SK-N-SH (cell line): ENCODE measurements around the gene SAP30BP. TPM values are rescaled to one million over a fixed set of nuclear protein-coding genes. Genes with fewer than 3 reads are reported as not detected.

Experiments
- CTCF ChIA-PET: fragments of 300-600, 350-600 bp; formaldehyde crosslinking; extraction: SDS; loops from one replicate; lab custom pipeline; 2021; lab: Yijun Ruan, JAX
- POLR2A ChIA-PET: fragments of 350-600 bp; sonication (Branson Sonifier 250); formaldehyde crosslinking; extraction: SDS; loops from one replicate; lab custom pipeline; 2020; ENCODE audit warnings: antibody characterized with exemption, inconsistent platforms; lab: Yijun Ruan, JAX
- DNase-seq: peaks from one replicate; pipeline ENCODE4 v3.0.0; 2012
- H2AFZ ChIP-seq: fragments of 200-600 bp; sonication (generic); 2 replicates; pipeline ENCODE4 v1.8.1; 2016; ENCODE audit warnings: antibody characterized with exemption, mild to moderate bottlenecking, low read depth
- H3F3A ChIP-seq: fragments of 200-600 bp; sonication (generic); replicated peaks from 2 replicates; pipeline ENCODE3; 2016; ENCODE audit warnings: antibody characterized with exemption, mild to moderate bottlenecking; ENCODE audit not compliant: insufficient read depth
- H3K27ac ChIP-seq, 2 experiments: fragments of 200-500 bp in 1 of 2; fragments of 200-600 bp in 1 of 2; sonication (Bioruptor generic) in 1 of 2; sonication (generic), shearing (Covaris generic) in 1 of 2; 2 replicates each; pipeline versions ENCODE4 v1.5.1 to v1.6.1; 2014 to 2016; ENCODE audit warnings: low read depth in 2 of 2, inconsistent platforms in 1 of 2, low read length in 1 of 2, mild to moderate bottlenecking in 1 of 2, mixed read lengths in 1 of 2
- H3K27me3 ChIP-seq: fragments of 200-600 bp; sonication (generic), shearing (Covaris generic); 2 replicates; pipeline ENCODE4 v1.6.1; 2016; ENCODE audit warnings: mixed run types; ENCODE audit not compliant: insufficient read depth
- H3K36me3 ChIP-seq, 2 experiments: fragments of 200-500 bp in 1 of 2; fragments of 200-600 bp in 1 of 2; sonication (Bioruptor generic) in 1 of 2; sonication (generic) in 1 of 2; replicated peaks in 1 of 2; 2 replicates each; pipeline versions ENCODE3 to v1.5.1; 2014 to 2016; ENCODE audit warnings: low read length in 1 of 2, mild to moderate bottlenecking in 1 of 2; ENCODE audit not compliant: insufficient read depth in 2 of 2, control insufficient read depth in 1 of 2
- H3K4me1 ChIP-seq, 2 experiments: fragments of 200-500 bp in 1 of 2; fragments of 200-600 bp in 1 of 2; sonication (Bioruptor generic) in 1 of 2; sonication (generic), shearing (Covaris generic) in 1 of 2; 2 replicates each; pipeline versions ENCODE4 v1.5.1 to v1.6.1; 2014 to 2016; ENCODE audit warnings: low read depth in 1 of 2, low read length in 1 of 2, mixed run types in 1 of 2; ENCODE audit not compliant: insufficient read depth in 2 of 2, control insufficient read depth in 1 of 2
- H3K4me2 ChIP-seq: fragments of 200-600 bp; sonication (generic), shearing (Covaris generic); 2 replicates; pipeline ENCODE4 v1.6.1; 2017; ENCODE audit warnings: mixed run types
- H3K4me3 ChIP-seq, 2 experiments: fragments of 200-500 bp in 1 of 2; fragments of 200-600 bp in 1 of 2; sonication (Bioruptor generic) in 1 of 2; sonication (generic), shearing (Covaris generic) in 1 of 2; 2 replicates each; pipeline versions ENCODE4 v1.5.1 to v1.8.1; 2014 to 2016; ENCODE audit warnings: low read depth in 2 of 2, inconsistent platforms in 1 of 2, low read length in 1 of 2, mild to moderate bottlenecking in 1 of 2, mixed read lengths in 1 of 2, moderate library complexity in 1 of 2
- H3K79me2 ChIP-seq: fragments of 200-600 bp; sonication (generic); 2 replicates; pipeline ENCODE4 v1.8.1; 2017; ENCODE audit warnings: mild to moderate bottlenecking; ENCODE audit not compliant: insufficient read depth
- H3K9ac ChIP-seq: fragments of 200-600 bp; sonication (generic); 2 replicates; pipeline ENCODE4 v1.6.1; 2017; ENCODE audit warnings: mixed run types
- H3K9me2 ChIP-seq: fragments of 200-600 bp; sonication (generic); 2 replicates; pipeline ENCODE4 v1.6.1; 2017; ENCODE audit warnings: mixed run types
- H3K9me3 ChIP-seq: fragments of 200-600 bp; sonication (generic); 2 replicates; pipeline ENCODE4 v1.6.1; 2017; ENCODE audit warnings: mixed run types, mild to moderate bottlenecking, moderate library complexity
- H4K20me1 ChIP-seq: fragments of 200-600 bp; sonication (generic); 2 replicates; pipeline ENCODE4 v1.6.1; 2017; ENCODE audit warnings: mild to moderate bottlenecking, mixed run types; ENCODE audit not compliant: insufficient read depth
- CHD2 ChIP-seq: fragments of 150-350 bp; IDR thresholded peaks from 2 replicates; pipeline ENCODE4 v1.6.1; 2018; ENCODE audit warnings: low read length; ENCODE audit not compliant: partially characterized antibody
- ELF1 ChIP-seq: IDR thresholded peaks from 2 replicates; pipeline ENCODE4 v1.4.0; 2012
- EP300 ChIP-seq, 2 experiments: IDR thresholded peaks; 2 replicates each; pipeline versions ENCODE4 v1.4.0 to v1.6.1; 2012; ENCODE audit warnings: borderline replicate concordance in 1 of 2, low read depth in 1 of 2, low read length in 1 of 2
- FOXJ3 ChIP-seq: sonication (generic); formaldehyde crosslinking; IDR thresholded peaks from 2 replicates; pipeline ENCODE4 v1.5.1; 2020; ENCODE audit warnings: mild to moderate bottlenecking, missing genetic modification reagents
- FOXM1 ChIP-seq: IDR thresholded peaks from 2 replicates; pipeline ENCODE4 v1.4.0; 2012; ENCODE audit warnings: low read depth, mild to moderate bottlenecking
- NFIC ChIP-seq: IDR thresholded peaks from 2 replicates; pipeline ENCODE4 v1.4.0; 2012; ENCODE audit warnings: borderline replicate concordance
- SIN3A ChIP-seq: IDR thresholded peaks from 2 replicates; pipeline ENCODE4 v1.6.1; 2012; ENCODE audit warnings: low read depth, mild to moderate bottlenecking, low read length, moderate library complexity, borderline replicate concordance
- TCF12 ChIP-seq: IDR thresholded peaks from 2 replicates; pipeline ENCODE4 v1.4.0; 2012
- TEAD4 ChIP-seq: IDR thresholded peaks from 2 replicates; pipeline ENCODE4 v1.4.0; 2012; ENCODE audit warnings: mild to moderate bottlenecking, borderline replicate concordance; ENCODE audit not compliant: insufficient read depth
- YY1 ChIP-seq: IDR thresholded peaks from 2 replicates; pipeline ENCODE4 v1.4.0; 2012; ENCODE audit warnings: low read depth, mild to moderate bottlenecking
- WGBS: methylation state at CpG from one replicate; pipeline ENCODE4 v1.1.6; 2017; ENCODE audit warnings: low lambda C conversion rate; 5-methylcytosine and 5-hydroxymethylcytosine counted together
- polyA plus RNA-seq, 3 experiments: library from polyadenylated mRNA; depleted of rRNA; stranded (reverse); fragments of >200 nt; gene quantifications; 2 replicates each; pipeline ENCODE4 v1.2.3, GENCODE V29; 2012
- TF ChIP-seq, protein P1 (sequence below): fragments of 200-600 bp; sonication (generic); IDR thresholded peaks from 2 replicates; pipeline ENCODE4 v1.6.1; 2017; ENCODE audit warnings: antibody characterized with exemption, mild to moderate bottlenecking, moderate library complexity
- TF ChIP-seq, protein P2 (sequence below): fragments of 150-350 bp; IDR thresholded peaks from 2 replicates; pipeline ENCODE4 v1.6.1; 2017; ENCODE audit warnings: antibody characterized with exemption, low read length, low read depth, borderline replicate concordance
- TF ChIP-seq, protein P3 (sequence below): IDR thresholded peaks from 2 replicates; pipeline ENCODE4 v1.6.1; 2012; ENCODE audit warnings: mild to moderate bottlenecking, low read depth, low read length, moderate library complexity
- TF ChIP-seq, protein P4 (sequence below): IDR thresholded peaks from 2 replicates; pipeline ENCODE4 v1.4.0; 2012; ENCODE audit warnings: low read depth, borderline replicate concordance

Gene SAP30BP
- polyA plus RNA-seq, 1 of the 3 experiments (the other 2 are of a cell fraction): 158 TPM

DNA sequence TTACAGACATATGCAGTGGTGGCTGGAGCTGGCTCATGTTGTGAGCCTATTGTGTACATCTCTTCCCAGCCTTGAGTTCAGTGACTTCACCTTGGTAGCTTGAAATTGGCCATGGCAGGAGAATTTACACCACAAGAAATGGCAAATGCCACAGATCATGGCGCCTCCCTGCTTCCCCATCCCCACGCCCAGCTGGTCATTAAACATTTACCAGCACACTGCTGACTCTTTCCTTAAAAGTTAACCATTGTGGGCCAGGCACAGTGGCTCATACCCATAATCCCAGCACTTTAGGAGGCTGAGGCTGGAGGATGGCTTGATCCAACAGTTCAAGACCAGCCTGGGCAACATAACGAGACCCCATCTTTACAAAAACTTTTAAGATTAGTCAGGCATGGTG is 31.5 kb downstream of the SAP30BP start (continued):
- TF ChIP-seq, protein P1, sequence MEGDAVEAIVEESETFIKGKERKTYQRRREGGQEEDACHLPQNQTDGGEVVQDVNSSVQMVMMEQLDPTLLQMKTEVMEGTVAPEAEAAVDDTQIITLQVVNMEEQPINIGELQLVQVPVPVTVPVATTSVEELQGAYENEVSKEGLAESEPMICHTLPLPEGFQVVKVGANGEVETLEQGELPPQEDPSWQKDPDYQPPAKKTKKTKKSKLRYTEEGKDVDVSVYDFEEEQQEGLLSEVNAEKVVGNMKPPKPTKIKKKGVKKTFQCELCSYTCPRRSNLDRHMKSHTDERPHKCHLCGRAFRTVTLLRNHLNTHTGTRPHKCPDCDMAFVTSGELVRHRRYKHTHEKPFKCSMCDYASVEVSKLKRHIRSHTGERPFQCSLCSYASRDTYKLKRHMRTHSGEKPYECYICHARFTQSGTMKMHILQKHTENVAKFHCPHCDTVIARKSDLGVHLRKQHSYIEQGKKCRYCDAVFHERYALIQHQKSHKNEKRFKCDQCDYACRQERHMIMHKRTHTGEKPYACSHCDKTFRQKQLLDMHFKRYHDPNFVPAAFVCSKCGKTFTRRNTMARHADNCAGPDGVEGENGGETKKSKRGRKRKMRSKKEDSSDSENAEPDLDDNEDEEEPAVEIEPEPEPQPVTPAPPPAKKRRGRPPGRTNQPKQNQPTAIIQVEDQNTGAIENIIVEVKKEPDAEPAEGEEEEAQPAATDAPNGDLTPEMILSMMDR: no peak

DNA sequence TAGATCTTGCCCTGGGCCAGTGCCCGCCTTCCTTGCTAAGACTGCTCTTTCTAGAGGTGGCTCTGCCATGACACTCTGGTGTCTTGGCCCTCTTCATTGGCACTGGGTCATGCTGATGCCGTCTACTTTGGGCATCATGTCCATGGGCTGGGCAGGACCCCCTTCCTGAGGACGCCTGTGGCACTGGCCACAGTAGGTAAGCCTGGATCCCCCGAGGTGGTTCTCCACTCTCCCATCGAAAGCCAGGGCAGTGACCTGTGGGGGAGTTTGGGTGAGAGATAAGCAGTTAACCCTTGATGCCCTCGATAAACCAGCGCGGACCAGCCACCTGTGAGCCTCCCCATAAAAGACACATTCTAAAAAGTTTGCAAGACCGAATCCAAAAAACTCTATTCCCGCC is 34.1 kb downstream of the SAP30BP start:
- H3K79me2 ChIP-seq: peaks cover 37% of the 10 kb centered on the region
- H3K27ac ChIP-seq: peak overlapping the region; percentile 64 to 76
- TF ChIP-seq ELF1 (no peak), FOXJ3 (CRISPR knock-in tag) (no peak), SIN3A (no peak), EP300 (IDR thresholded peaks at IDR 0.05; ENCODE audit: borderline replicate concordance in 1 of 2, low read depth in 1 of 2, low read length in 1 of 2) (no peak), TEAD4 (no peak), NFIC (no peak), CHD2 (no peak), YY1 (no peak), FOXM1 (no peak), TCF12 (no peak)
- TF ChIP-seq, protein P2, sequence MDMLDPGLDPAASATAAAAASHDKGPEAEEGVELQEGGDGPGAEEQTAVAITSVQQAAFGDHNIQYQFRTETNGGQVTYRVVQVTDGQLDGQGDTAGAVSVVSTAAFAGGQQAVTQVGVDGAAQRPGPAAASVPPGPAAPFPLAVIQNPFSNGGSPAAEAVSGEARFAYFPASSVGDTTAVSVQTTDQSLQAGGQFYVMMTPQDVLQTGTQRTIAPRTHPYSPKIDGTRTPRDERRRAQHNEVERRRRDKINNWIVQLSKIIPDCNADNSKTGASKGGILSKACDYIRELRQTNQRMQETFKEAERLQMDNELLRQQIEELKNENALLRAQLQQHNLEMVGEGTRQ: no peak
- TF ChIP-seq, protein P3, sequence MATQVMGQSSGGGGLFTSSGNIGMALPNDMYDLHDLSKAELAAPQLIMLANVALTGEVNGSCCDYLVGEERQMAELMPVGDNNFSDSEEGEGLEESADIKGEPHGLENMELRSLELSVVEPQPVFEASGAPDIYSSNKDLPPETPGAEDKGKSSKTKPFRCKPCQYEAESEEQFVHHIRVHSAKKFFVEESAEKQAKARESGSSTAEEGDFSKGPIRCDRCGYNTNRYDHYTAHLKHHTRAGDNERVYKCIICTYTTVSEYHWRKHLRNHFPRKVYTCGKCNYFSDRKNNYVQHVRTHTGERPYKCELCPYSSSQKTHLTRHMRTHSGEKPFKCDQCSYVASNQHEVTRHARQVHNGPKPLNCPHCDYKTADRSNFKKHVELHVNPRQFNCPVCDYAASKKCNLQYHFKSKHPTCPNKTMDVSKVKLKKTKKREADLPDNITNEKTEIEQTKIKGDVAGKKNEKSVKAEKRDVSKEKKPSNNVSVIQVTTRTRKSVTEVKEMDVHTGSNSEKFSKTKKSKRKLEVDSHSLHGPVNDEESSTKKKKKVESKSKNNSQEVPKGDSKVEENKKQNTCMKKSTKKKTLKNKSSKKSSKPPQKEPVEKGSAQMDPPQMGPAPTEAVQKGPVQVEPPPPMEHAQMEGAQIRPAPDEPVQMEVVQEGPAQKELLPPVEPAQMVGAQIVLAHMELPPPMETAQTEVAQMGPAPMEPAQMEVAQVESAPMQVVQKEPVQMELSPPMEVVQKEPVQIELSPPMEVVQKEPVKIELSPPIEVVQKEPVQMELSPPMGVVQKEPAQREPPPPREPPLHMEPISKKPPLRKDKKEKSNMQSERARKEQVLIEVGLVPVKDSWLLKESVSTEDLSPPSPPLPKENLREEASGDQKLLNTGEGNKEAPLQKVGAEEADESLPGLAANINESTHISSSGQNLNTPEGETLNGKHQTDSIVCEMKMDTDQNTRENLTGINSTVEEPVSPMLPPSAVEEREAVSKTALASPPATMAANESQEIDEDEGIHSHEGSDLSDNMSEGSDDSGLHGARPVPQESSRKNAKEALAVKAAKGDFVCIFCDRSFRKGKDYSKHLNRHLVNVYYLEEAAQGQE: no peak
- TF ChIP-seq, protein P4, sequence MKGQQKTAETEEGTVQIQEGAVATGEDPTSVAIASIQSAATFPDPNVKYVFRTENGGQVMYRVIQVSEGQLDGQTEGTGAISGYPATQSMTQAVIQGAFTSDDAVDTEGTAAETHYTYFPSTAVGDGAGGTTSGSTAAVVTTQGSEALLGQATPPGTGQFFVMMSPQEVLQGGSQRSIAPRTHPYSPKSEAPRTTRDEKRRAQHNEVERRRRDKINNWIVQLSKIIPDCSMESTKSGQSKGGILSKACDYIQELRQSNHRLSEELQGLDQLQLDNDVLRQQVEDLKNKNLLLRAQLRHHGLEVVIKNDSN: no peak
- no peak overlapping the region for H2AFZ ChIP-seq
- CTCF ChIA-PET: interaction anchor here (1.1 to 1.3 kb wide), 2 partner anchors 48 to 69 kb away, joined by 4 to 5 read pairs; no protein-coding TSS in a partner anchor
- no peaks in the 10 kb centered on the region for H3K27me3 ChIP-seq
- H3K9ac ChIP-seq: no peak overlapping the region
- 0 out of 2 replicates have a peak overlapping the region, but pooled peaks have one; percentile 17 for H3K4me2 ChIP-seq
- peaks cover 56 to 77% of the 10 kb centered on the region in 2 experiments for H3K36me3 ChIP-seq
- H3F3A ChIP-seq: peaks cover 16% of the 10 kb centered on the region
- DNase-seq: no peak
- H4K20me1 ChIP-seq: no peaks in the 10 kb centered on the region
- POLR2A ChIA-PET: interaction anchor here (1.3 kb wide), 1 partner anchor 7 kb away, joined by 3 read pairs; no protein-coding TSS in a partner anchor
- no peak overlapping the region for H3K4me3 ChIP-seq
- 94% methylated on average over 9 of the region's 10 CpGs for WGBS
- H3K4me1 ChIP-seq: peaks cover 14 to 20% of the 10 kb centered on the region in 2 experiments; a peak in 3 of 4 replicates
- no peaks in the 10 kb centered on the region for H3K9me2 ChIP-seq
- H3K9me3 ChIP-seq: no peaks in the 10 kb centered on the region
